Activated T-cell treated with anti-CD3 and anti-CD28 coated beads, Interleukin-2, amount 50 U/mL, for 24 hours (primary cell): ENCODE measurements around the gene CDK12.

Source experiments
- DNase-seq: peaks from one replicate; pipeline ENCODE4 v3.0.0-alpha.2; 2020
- H3K27ac Mint-ChIP-seq: 2 replicates; pipeline ENCODE4 v1.8.0; 2020; ENCODE audit warnings: mild to moderate bottlenecking, mixed read lengths
- H3K27me3 Mint-ChIP-seq: 2 replicates; pipeline ENCODE4 v1.8.0; 2020; ENCODE audit warnings: mixed read lengths
- H3K36me3 Mint-ChIP-seq: 2 replicates; pipeline ENCODE4 v1.8.0; 2020; ENCODE audit warnings: low read depth, mixed read lengths
- H3K4me1 Mint-ChIP-seq: 2 replicates; pipeline ENCODE4 v1.8.0; 2020; ENCODE audit warnings: low read depth, mixed read lengths
- H3K4me3 Mint-ChIP-seq: 2 replicates; pipeline ENCODE4 v1.8.0; 2020; ENCODE audit warnings: mild to moderate bottlenecking, moderate library complexity, mixed read lengths
- H3K9me3 Mint-ChIP-seq: 2 replicates; pipeline ENCODE4 v1.8.0; 2020; ENCODE audit warnings: mixed read lengths

Gene CDK12

DNA sequence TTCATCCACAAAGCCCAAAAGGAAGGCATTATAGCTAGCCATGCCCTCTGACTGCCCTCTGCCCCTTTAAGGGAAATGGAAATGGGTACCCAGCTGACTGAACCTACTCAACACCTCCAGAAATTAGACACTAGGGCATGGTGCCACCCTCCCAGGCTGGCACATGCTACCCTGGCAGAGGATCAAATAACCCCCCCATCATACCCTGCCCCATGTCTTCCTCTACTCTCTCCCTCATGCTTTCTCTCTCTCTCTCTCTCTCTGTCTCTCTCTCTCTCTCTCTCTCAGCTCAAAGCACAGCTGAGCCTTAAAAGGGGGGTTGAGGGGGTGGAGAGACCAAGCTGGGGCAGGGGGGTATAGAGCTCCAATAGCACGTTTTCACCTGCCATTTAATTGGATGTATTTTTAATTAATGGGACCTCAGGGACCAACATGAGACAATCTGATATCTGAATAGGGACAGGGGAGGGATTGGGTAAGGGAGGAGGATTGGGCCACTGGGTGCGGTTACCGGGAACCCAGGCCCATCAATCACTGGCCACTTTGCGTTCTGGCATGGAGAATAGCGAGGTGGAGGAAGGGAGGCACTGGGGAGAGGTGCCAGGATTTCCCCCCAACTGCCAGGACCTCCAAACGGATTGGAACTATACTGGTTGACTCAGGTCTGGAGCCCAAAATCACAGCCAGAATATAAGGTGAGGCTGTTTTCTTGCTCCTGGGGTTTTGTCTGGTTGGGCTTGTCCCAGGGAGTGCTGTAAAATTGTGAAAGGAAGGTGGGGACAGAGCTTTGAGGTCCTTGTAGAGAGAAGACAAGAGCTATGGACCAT lies 88.7 kb downstream of the CDK12 start:
- no peak for DNase-seq
- H3K27me3 Mint-ChIP-seq, result no peaks in the 10 kb centered on the region
- H3K9me3 Mint-ChIP-seq, result no peaks in the 10 kb centered on the region
- H3K27ac Mint-ChIP-seq, result no peak overlapping the region
- no peaks in the 10 kb centered on the region for H3K4me1 Mint-ChIP-seq
- H3K36me3 Mint-ChIP-seq, result peaks cover 77% of the 10 kb centered on the region
- no peak overlapping the region for H3K4me3 Mint-ChIP-seq

DNA sequence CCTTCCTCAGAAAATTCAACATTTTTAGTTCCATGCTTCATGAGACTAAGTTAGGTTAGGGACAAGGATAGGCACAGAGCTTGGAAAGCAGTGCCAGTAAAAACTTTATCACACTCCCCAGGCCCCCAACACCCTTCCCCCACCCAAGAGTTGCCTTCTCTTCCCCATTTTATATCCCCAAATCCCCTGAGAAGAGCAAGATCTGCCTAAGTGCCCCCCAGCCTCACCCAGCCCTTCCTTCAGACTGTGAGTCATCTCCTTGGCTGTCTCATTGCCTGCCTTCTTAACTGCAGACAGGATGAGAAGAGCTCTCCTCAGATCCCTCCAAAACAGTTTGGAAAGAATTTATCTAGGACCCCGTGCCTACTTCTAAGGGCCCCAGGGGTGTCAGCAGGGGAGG lies 90.6 kb downstream of the CDK12 start:
- peaks cover 79% of the 10 kb centered on the region for H3K36me3 Mint-ChIP-seq
- H3K4me3 Mint-ChIP-seq, result no peak overlapping the region
- H3K27me3 Mint-ChIP-seq, result no peaks in the 10 kb centered on the region
- H3K4me1 Mint-ChIP-seq, result no peaks in the 10 kb centered on the region
- H3K9me3 Mint-ChIP-seq, result no peaks in the 10 kb centered on the region
- DNase-seq, result no peak
- H3K27ac Mint-ChIP-seq, result no peak overlapping the region

GRCh38 chr17:39553341-39553945 lies 92.2 kb downstream of the CDK12 start:
- no peak for DNase-seq
- Mint-ChIP-seq H3K27ac (peak overlapping the region; percentile 24), H3K9me3 (no peaks in the 10 kb centered on the region), H3K4me3 (no peak overlapping the region), H3K27me3 (no peaks in the 10 kb centered on the region), H3K36me3 (peaks cover 75% of the 10 kb centered on the region), H3K4me1 (no peaks in the 10 kb centered on the region)

- H3K4me3 Mint-ChIP-seq, result no peak overlapping the region
- H3K36me3 Mint-ChIP-seq, result peaks cover 76% of the 10 kb centered on the region
- no peak overlapping the region for H3K27ac Mint-ChIP-seq
- no peaks in the 10 kb centered on the region for H3K9me3 Mint-ChIP-seq
- no peaks in the 10 kb centered on the region for H3K27me3 Mint-ChIP-seq
- H3K4me1 Mint-ChIP-seq, result no peaks in the 10 kb centered on the region
- DNase-seq, result no peak
These were observed 94.1 kb downstream of the CDK12 start for GRCh38 chr17:39555368-39555767.

DNA sequence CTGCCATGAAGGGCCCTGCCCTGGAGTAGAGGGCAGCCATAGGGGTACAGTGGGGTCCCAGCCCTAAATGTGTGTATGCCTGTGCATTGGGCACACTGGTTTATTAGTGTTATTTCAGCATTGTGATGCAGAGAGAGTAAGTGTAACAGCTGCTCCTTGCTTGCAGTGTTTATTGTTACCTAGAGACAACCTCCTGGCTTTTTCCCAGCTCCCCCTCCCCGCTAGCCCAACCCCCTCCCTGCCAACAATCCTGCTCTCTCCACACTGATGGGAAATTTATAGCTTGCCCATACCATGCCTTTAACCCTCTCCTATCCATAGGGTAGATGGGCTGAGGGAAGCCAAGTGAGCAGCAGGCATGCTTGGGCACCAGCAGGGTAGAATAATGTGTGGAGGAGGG lies 95.1 kb downstream of the CDK12 start:
- no peaks in the 10 kb centered on the region for H3K9me3 Mint-ChIP-seq
- H3K4me1 Mint-ChIP-seq, result no peaks in the 10 kb centered on the region
- peaks cover 71% of the 10 kb centered on the region for H3K36me3 Mint-ChIP-seq

DNA sequence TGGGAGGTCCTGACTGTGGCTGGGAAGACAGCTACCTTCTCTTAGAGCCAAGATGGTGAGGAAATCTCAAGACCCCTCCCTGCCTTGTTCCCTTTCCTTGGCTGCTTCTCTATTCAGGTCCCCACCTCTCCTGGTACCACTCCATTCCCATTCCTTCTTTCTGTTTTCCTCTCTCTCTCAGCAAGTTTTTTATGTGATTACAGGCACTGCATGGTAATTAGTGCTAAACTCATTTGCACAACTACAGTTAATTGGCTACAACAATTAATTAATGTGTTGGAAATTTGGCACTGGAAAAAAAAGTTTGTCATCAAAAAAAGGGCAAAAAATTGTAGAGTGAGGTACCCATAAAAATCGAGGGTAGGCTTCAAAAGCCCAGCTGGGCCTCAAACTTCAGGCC lies 101.1 kb downstream of the CDK12 start:
- Mint-ChIP-seq H3K4me3 (no peak overlapping the region), H3K27ac (peak overlapping the region; percentile 28), H3K9me3 (no peaks in the 10 kb centered on the region), H3K27me3 (no peaks in the 10 kb centered on the region), H3K36me3 (peaks cover 63% of the 10 kb centered on the region), H3K4me1 (no peaks in the 10 kb centered on the region)
- DNase-seq, result no peak

More for the DNA sequence above, 95.1 kb downstream of the CDK12 start:
- H3K4me3 Mint-ChIP-seq, result no peak overlapping the region
- no peaks in the 10 kb centered on the region for H3K27me3 Mint-ChIP-seq
- no peak for DNase-seq
- no peak overlapping the region for H3K27ac Mint-ChIP-seq

- no peak overlapping the region for H3K27ac Mint-ChIP-seq
- H3K4me1 Mint-ChIP-seq, result no peaks in the 10 kb centered on the region
- no peaks in the 10 kb centered on the region for H3K27me3 Mint-ChIP-seq
- peaks cover 64% of the 10 kb centered on the region for H3K36me3 Mint-ChIP-seq
- H3K9me3 Mint-ChIP-seq, result no peaks in the 10 kb centered on the region
- DNase-seq, result no peak
- H3K4me3 Mint-ChIP-seq, result no peak overlapping the region
These were observed 101.7 kb downstream of the CDK12 start for GRCh38 chr17:39562976-39563375.

GRCh38 chr17:39563476-39563875 lies 102.2 kb downstream of the CDK12 start:
- Mint-ChIP-seq H3K27ac (no peak overlapping the region), H3K27me3 (no peaks in the 10 kb centered on the region), H3K36me3 (peaks cover 69% of the 10 kb centered on the region), H3K4me1 (no peaks in the 10 kb centered on the region), H3K9me3 (no peaks in the 10 kb centered on the region), H3K4me3 (no peak overlapping the region)
- no peak for DNase-seq

DNA sequence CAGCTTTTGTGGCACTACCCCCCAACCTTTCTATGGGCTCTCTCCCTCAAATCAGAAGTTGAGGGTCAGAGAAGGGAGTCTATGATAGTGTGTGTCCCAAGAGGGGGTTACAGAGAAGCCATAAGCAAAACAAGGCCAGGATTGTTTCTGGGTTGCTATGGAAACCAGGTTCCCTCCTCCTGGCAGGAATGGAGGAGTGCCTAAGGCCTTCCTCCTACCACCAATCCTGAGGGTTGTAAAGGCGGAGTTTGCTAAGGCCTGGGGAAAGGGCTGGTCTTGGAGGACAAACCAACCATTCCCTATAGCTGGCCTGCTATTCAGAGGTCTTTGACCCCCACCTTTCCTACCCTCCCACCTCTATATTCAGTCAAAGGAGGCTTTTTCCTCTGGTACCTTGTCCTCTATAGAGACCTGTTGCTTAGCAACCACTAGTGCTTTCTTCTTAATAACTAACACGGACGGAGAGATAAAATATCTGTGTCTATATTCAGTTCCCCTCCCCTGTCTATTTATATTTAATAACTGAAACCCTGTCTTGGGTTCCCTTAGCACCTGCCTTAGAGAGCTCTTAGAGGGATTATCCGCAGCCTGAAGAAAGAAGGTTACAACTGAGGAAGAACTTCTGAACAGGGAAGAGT lies 103.0 kb downstream of the CDK12 start:
- H3K9me3 Mint-ChIP-seq, result no peaks in the 10 kb centered on the region
- no peak overlapping the region for H3K27ac Mint-ChIP-seq
- H3K36me3 Mint-ChIP-seq, result peaks cover 70% of the 10 kb centered on the region
- no peaks in the 10 kb centered on the region for H3K27me3 Mint-ChIP-seq
- H3K4me1 Mint-ChIP-seq, result no peaks in the 10 kb centered on the region
- DNase-seq, result no peak
- no peak overlapping the region for H3K4me3 Mint-ChIP-seq

GRCh38 chr17:39566094-39566850 lies 105.0 kb downstream of the CDK12 start:
- Mint-ChIP-seq H3K9me3 (peaks cover 3% of the 10 kb centered on the region), H3K36me3 (peaks cover 78% of the 10 kb centered on the region), H3K27ac (no peak overlapping the region), H3K4me1 (no peaks in the 10 kb centered on the region), H3K27me3 (peaks cover 2% of the 10 kb centered on the region), H3K4me3 (no peak overlapping the region)
- DNase-seq, result no peak

- Mint-ChIP-seq H3K27me3 (peaks cover 11% of the 10 kb centered on the region), H3K9me3 (peaks cover 3% of the 10 kb centered on the region), H3K4me1 (peaks cover 2% of the 10 kb centered on the region), H3K36me3 (peaks cover 83% of the 10 kb centered on the region), H3K4me3 (no peak overlapping the region), H3K27ac (no peak overlapping the region)
- DNase-seq, result no peak
These were observed 107.4 kb downstream of the CDK12 start for GRCh38 chr17:39568702-39569101.

GRCh38 chr17:39569126-39569525 lies 107.8 kb downstream of the CDK12 start:
- DNase-seq, result no peak
- no peak overlapping the region for H3K27ac Mint-ChIP-seq
- peaks cover 78% of the 10 kb centered on the region for H3K36me3 Mint-ChIP-seq
- H3K4me1 Mint-ChIP-seq, result peaks cover 6% of the 10 kb centered on the region
- H3K4me3 Mint-ChIP-seq, result no peak overlapping the region
- peaks cover 15% of the 10 kb centered on the region for H3K27me3 Mint-ChIP-seq
- peaks cover 3% of the 10 kb centered on the region for H3K9me3 Mint-ChIP-seq

GRCh38 chr17:39572121-39572520 lies 110.8 kb downstream of the CDK12 start:
- H3K9me3 Mint-ChIP-seq, result peaks cover 3% of the 10 kb centered on the region
- no peak overlapping the region for H3K27ac Mint-ChIP-seq
- no peak overlapping the region for H3K4me3 Mint-ChIP-seq
- peaks cover 24% of the 10 kb centered on the region for H3K27me3 Mint-ChIP-seq
- H3K36me3 Mint-ChIP-seq, result peaks cover 53% of the 10 kb centered on the region
- no peak for DNase-seq
- H3K4me1 Mint-ChIP-seq, result peaks cover 6% of the 10 kb centered on the region

GRCh38 chr17:39573447-39574298 lies 112.4 kb downstream of the CDK12 start:
- Mint-ChIP-seq H3K4me3 (peak overlapping the region; percentile 74), H3K4me1 (peaks cover 6% of the 10 kb centered on the region), H3K27ac (peak overlapping the region; percentile 68), H3K9me3 (peaks cover 3% of the 10 kb centered on the region), H3K36me3 (peaks cover 38% of the 10 kb centered on the region), H3K27me3 (peaks cover 24% of the 10 kb centered on the region)
- peak; percentile 58 for DNase-seq
